Ishikawa (cell line): ENCODE measurements around the gene FMOD.

ENCODE experiments used
- EGR1 ChIP-seq: IDR thresholded peaks from 2 replicates; pipeline ENCODE4 v1.6.1; 2012
- EP300 ChIP-seq: IDR thresholded peaks from 2 replicates; pipeline ENCODE4 v1.6.1; 2012; ENCODE audit warnings: borderline replicate concordance
- TF ChIP-seq, protein P1 (sequence below): IDR thresholded peaks from 2 replicates; pipeline ENCODE4 v1.6.1; 2012
- TF ChIP-seq, protein P2 (sequence below): IDR thresholded peaks from 2 replicates; pipeline ENCODE4 v1.6.1; 2012; ENCODE audit warnings: low read depth, mild to moderate bottlenecking

DNA sequence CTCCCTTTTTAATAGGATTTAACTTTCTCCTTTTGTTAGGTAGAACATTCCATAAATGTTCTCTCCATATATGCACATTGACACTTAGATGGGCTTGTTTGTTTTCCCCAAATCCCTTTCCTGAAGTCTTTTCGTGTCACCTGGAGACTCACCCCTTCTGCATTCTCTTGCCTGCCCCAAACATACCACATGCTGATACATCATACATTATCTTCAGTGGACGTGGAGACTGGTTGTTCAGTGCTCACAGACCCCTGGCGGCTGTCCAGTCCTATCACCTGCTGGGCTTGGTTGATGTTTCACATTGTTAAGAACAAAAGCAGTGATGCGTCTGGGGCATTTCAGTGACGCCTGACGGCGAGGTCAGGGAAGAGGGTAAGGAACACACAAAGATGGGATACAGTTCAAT lies 22.2 kb downstream of the FMOD start:
- TF ChIP-seq EP300 = peak; percentile 94
- TF ChIP-seq, protein P1, sequence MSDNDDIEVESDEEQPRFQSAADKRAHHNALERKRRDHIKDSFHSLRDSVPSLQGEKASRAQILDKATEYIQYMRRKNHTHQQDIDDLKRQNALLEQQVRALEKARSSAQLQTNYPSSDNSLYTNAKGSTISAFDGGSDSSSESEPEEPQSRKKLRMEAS = peak; percentile 75
- no peak for TF ChIP-seq EGR1
- TF ChIP-seq, protein P2, sequence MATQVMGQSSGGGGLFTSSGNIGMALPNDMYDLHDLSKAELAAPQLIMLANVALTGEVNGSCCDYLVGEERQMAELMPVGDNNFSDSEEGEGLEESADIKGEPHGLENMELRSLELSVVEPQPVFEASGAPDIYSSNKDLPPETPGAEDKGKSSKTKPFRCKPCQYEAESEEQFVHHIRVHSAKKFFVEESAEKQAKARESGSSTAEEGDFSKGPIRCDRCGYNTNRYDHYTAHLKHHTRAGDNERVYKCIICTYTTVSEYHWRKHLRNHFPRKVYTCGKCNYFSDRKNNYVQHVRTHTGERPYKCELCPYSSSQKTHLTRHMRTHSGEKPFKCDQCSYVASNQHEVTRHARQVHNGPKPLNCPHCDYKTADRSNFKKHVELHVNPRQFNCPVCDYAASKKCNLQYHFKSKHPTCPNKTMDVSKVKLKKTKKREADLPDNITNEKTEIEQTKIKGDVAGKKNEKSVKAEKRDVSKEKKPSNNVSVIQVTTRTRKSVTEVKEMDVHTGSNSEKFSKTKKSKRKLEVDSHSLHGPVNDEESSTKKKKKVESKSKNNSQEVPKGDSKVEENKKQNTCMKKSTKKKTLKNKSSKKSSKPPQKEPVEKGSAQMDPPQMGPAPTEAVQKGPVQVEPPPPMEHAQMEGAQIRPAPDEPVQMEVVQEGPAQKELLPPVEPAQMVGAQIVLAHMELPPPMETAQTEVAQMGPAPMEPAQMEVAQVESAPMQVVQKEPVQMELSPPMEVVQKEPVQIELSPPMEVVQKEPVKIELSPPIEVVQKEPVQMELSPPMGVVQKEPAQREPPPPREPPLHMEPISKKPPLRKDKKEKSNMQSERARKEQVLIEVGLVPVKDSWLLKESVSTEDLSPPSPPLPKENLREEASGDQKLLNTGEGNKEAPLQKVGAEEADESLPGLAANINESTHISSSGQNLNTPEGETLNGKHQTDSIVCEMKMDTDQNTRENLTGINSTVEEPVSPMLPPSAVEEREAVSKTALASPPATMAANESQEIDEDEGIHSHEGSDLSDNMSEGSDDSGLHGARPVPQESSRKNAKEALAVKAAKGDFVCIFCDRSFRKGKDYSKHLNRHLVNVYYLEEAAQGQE = no peak
